ENCODE data around the gene FUT7. TPM values are rescaled to one million over a fixed set of nuclear protein-coding genes. Genes with fewer than 3 reads are reported as not detected.
A peak's percentile ranks its signal among the peaks of the same experiment; 100 is the strongest.

The FUT7 gene
- total RNA-seq, 4 donors from 2014 or later = 0.20 TPM; not detected in 3

- Histone ChIP-seq H3K36me3 (no peaks in the 10 kb centered on the region), H3K27me3 (no peaks in the 10 kb centered on the region), H3K9me3 (no peaks in the 10 kb centered on the region), H3K4me1 (peaks cover 0 to 44% (median 22%) of the 10 kb centered on the region in 3 donors), H3K27ac (peak overlapping the region in 3 of 4 donors; percentile 63 to 76 (median 68)), H3K4me3 (peak overlapping the region; percentile 48 to 67)
- ATAC-seq = peak; percentile 72
- no peak for TF ChIP-seq POLR2AphosphoS5 (IDR thresholded peaks at IDR 0.05)
- TF ChIP-seq POLR2A (IDR thresholded peaks at IDR 0.05) = no peak
- peak in 3 of 4 experiments; percentile 18 to 46 (median 26) for TF ChIP-seq CTCF (IDR thresholded peaks at IDR 0.05)
- no peak for TF ChIP-seq EP300 (IDR thresholded peaks at IDR 0.05)
- WGBS, 2 donors (ENCODE audit: low coverage in 1 of 2) = 0% methylated on average over 1 of the region's 98 CpGs; no CpG with 5 or more reads in 1 of the 2 donors
These were observed 3.4 kb downstream of the FUT7 start for GRCh38 chr9:137028263-137029057.

- Histone ChIP-seq H3K27ac (peak within 1 kb of the TSS in 3 of 4 donors; percentile 63 to 76 (median 68)), H3K4me1 (peaks cover 0 to 44% (median 22%) of the 10 kb centered on the region in 3 donors)
- peak; percentile 40 for ATAC-seq
These were observed 4.3 kb downstream of the FUT7 start, which contains the start of gene ABCA2 for GRCh38 chr9:137027369-137028262. Gene ABCA2, minus strand, starts transcription at chr9:137028237. Its CDS starts 97 bp downstream, at chr9:137028140.

GRCh38 chr9:137026828-137027227 is 5.1 kb downstream of the FUT7 start:
- H3K27me3 ChIP-seq = no peaks in the 10 kb centered on the region
- no peak for TF ChIP-seq EP300 (IDR thresholded peaks at IDR 0.05)
- no peak for TF ChIP-seq POLR2A (IDR thresholded peaks at IDR 0.05)
- TF ChIP-seq POLR2AphosphoS5 (IDR thresholded peaks at IDR 0.05) = no peak
- no peak for TF ChIP-seq CTCF (IDR thresholded peaks at IDR 0.05)
- H3K4me3 ChIP-seq = peak overlapping the region in 1 of 2 donors; percentile 67
- no CpG with 5 or more reads among the region's 4 CpGs for WGBS, 2 donors (ENCODE audit: low coverage in 1 of 2)
- H3K4me1 ChIP-seq = peaks cover 0 to 44% (median 22%) of the 10 kb centered on the region in 3 donors
- peak overlapping the region in 3 of 4 donors; percentile 63 to 68 (median 64) for H3K27ac ChIP-seq
- no peaks in the 10 kb centered on the region for H3K36me3 ChIP-seq
- no peaks in the 10 kb centered on the region for H3K9me3 ChIP-seq
- ATAC-seq = no peak

More at GRCh38 chr9:137027369-137028262, 4.3 kb downstream of the FUT7 start, which contains the start of gene ABCA2:
- 41% methylated on average over 7 of the region's 95 CpGs; no CpG with 5 or more reads in 1 of the 2 donors for WGBS, 2 donors (ENCODE audit: low coverage in 1 of 2)
- peak within 1 kb of the TSS; percentile 48 to 67 for H3K4me3 ChIP-seq
- no peaks in the 10 kb centered on the region for H3K36me3 ChIP-seq
- no peaks in the 10 kb centered on the region for H3K9me3 ChIP-seq
- TF ChIP-seq EP300 (IDR thresholded peaks at IDR 0.05) = no peak
- no peak for TF ChIP-seq POLR2A (IDR thresholded peaks at IDR 0.05)
- TF ChIP-seq POLR2AphosphoS5 (IDR thresholded peaks at IDR 0.05) = no peak
- TF ChIP-seq CTCF (IDR thresholded peaks at IDR 0.05) = no peak
- H3K27me3 ChIP-seq = no peaks in the 10 kb centered on the region

GRCh38 chr9:137026384-137026783 is 5.5 kb downstream of the FUT7 start:
- Histone ChIP-seq H3K4me1 (peaks cover 0 to 44% (median 22%) of the 10 kb centered on the region in 3 donors), H3K27me3 (no peaks in the 10 kb centered on the region), H3K9me3 (no peaks in the 10 kb centered on the region), H3K36me3 (peaks cover 0 to 4% of the 10 kb centered on the region in 2 donors), H3K4me3 (peak overlapping the region in 1 of 2 donors; percentile 67), H3K27ac (peak overlapping the region in 2 of 4 donors; percentile 64 to 68)
- TF ChIP-seq CTCF (IDR thresholded peaks at IDR 0.05) (no peak), EP300 (IDR thresholded peaks at IDR 0.05) (no peak), POLR2AphosphoS5 (IDR thresholded peaks at IDR 0.05) (no peak), POLR2A (IDR thresholded peaks at IDR 0.05) (no peak)
- WGBS, 2 donors (ENCODE audit: low coverage in 1 of 2) = no CpG with 5 or more reads among the region's 2 CpGs
- no peak for ATAC-seq
